CD4-positive, alpha-beta T cell treated with Interferon alpha-2 for 1 hour (primary cell): ENCODE measurements around the gene ELMO1.
"Not testable (repeated sequence)": the region's sequence is repeated elsewhere in the genome, so short reads cannot be mapped to it uniquely, and the experiment has no call there.

ENCODE experiments used
- DNase-seq, 2 donors: peaks; one replicate each; pipeline ENCODE4 v3.0.0-alpha.2; 2020 to 2022

The ELMO1 gene

GRCh38 chr7:37160656-37161055 is 288.0 kb downstream of the ELMO1 start:
- no peak for DNase-seq

- no peak for DNase-seq
These were observed 295.3 kb downstream of the ELMO1 start for GRCh38 chr7:37153376-37153775.

- DNase-seq, result no peak
These were observed 296.8 kb downstream of the ELMO1 start for GRCh38 chr7:37151741-37152413.

GRCh38 chr7:37150856-37151255 is 297.8 kb downstream of the ELMO1 start:
- no peak for DNase-seq

- DNase-seq, result no peak
These were observed 298.5 kb downstream of the ELMO1 start for GRCh38 chr7:37150180-37150579.

- DNase-seq, result no peak
These were observed 298.9 kb downstream of the ELMO1 start for GRCh38 chr7:37149773-37150124.

- DNase-seq, result no peak
These were observed 299.5 kb downstream of the ELMO1 start for GRCh38 chr7:37149051-37149772.

- DNase-seq, result no peak
These were observed 303.0 kb downstream of the ELMO1 start for GRCh38 chr7:37145682-37146081.

GRCh38 chr7:37144423-37144822 is 304.2 kb downstream of the ELMO1 start:
- no peak for DNase-seq

- DNase-seq, result no peak
These were observed 305.7 kb downstream of the ELMO1 start for GRCh38 chr7:37142958-37143357.

GRCh38 chr7:37141742-37142141 is 306.9 kb downstream of the ELMO1 start:
- DNase-seq, result no peak

GRCh38 chr7:37133902-37134301 is 314.8 kb downstream of the ELMO1 start:
- DNase-seq, result not testable (repeated sequence)

- DNase-seq, result no peak
These were observed 316.8 kb downstream of the ELMO1 start for GRCh38 chr7:37131855-37132254.

- DNase-seq, result no peak
These were observed 319.6 kb downstream of the ELMO1 start for GRCh38 chr7:37129035-37129425.

GRCh38 chr7:37128327-37129034 is 320.2 kb downstream of the ELMO1 start:
- DNase-seq, result no peak

GRCh38 chr7:37119296-37119860 is 329.3 kb downstream of the ELMO1 start:
- no peak for DNase-seq

- DNase-seq, result no peak
These were observed 330.7 kb downstream of the ELMO1 start for GRCh38 chr7:37118004-37118403.

GRCh38 chr7:37117292-37117691 is 331.4 kb downstream of the ELMO1 start:
- DNase-seq, result no peak

GRCh38 chr7:37116093-37116701 is 332.5 kb downstream of the ELMO1 start:
- no peak for DNase-seq

GRCh38 chr7:37113661-37114355 is 334.9 kb downstream of the ELMO1 start:
- DNase-seq, result no peak

GRCh38 chr7:37112876-37113275 is 335.8 kb downstream of the ELMO1 start:
- DNase-seq, result no peak

GRCh38 chr7:37112218-37112617 is 336.4 kb downstream of the ELMO1 start:
- no peak for DNase-seq

GRCh38 chr7:37111459-37111858 is 337.2 kb downstream of the ELMO1 start:
- no peak for DNase-seq
